HepG2 (cell line): ENCODE results near the gene TMEM225B. TPM values are rescaled to one million over a fixed set of nuclear protein-coding genes. Genes with fewer than 3 reads are reported as not detected.

ENCODE experiments used
- ARID2 ChIP-seq: sonication (generic); formaldehyde crosslinking; IDR thresholded peaks from 2 replicates; pipeline ENCODE4 v1.8.1; 2022; ENCODE audit warnings: mild to moderate bottlenecking, missing genetic modification reagents, borderline replicate concordance
- ATM ChIP-seq: fragments of 450-650 bp; IDR thresholded peaks from 2 replicates; pipeline ENCODE4 v1.7.1; 2017; ENCODE audit warnings: mild to moderate bottlenecking, borderline replicate concordance
- E2F2 ChIP-seq: sonication (generic); formaldehyde crosslinking; IDR thresholded peaks from 2 replicates; pipeline ENCODE4 v1.4.0; 2020; ENCODE audit warnings: missing genetic modification reagents, borderline replicate concordance
- HOXA7 ChIP-seq: sonication (generic); formaldehyde crosslinking; IDR thresholded peaks from 2 replicates; pipeline ENCODE4 v1.8.1; 2022; ENCODE audit warnings: mild to moderate bottlenecking, missing genetic modification reagents, moderate library complexity
- JUNB ChIP-seq: sonication (generic); formaldehyde crosslinking; IDR thresholded peaks from 2 replicates; pipeline ENCODE4 v1.8.0; 2022; ENCODE audit warnings: missing genetic modification reagents, mild to moderate bottlenecking, borderline replicate concordance
- MAFF ChIP-seq: IDR thresholded peaks from 2 replicates; pipeline ENCODE4 v1.6.1; 2011; ENCODE audit warnings: low read depth, low read length, improper control_type of control experiment
- MYNN ChIP-seq: sonication (generic); formaldehyde crosslinking; IDR thresholded peaks from 2 replicates; pipeline ENCODE4 v1.4.0; 2020; ENCODE audit warnings: mild to moderate bottlenecking, low read depth, missing genetic modification reagents
- MZF1 ChIP-seq: sonication (generic); formaldehyde crosslinking; IDR thresholded peaks from 2 replicates; pipeline ENCODE4 v1.8.1; 2023; ENCODE audit warnings: mild to moderate bottlenecking, missing genetic modification reagents, borderline replicate concordance
- SNAPC4 ChIP-seq: sonication (generic); formaldehyde crosslinking; IDR thresholded peaks from 2 replicates; pipeline ENCODE4 v1.4.0; 2020; ENCODE audit warnings: mild to moderate bottlenecking, missing genetic modification reagents
- TARDBP ChIP-seq: sonication (generic); formaldehyde crosslinking; IDR thresholded peaks from 2 replicates; pipeline ENCODE4 v1.8.0; 2022; ENCODE audit warnings: mild to moderate bottlenecking, missing genetic modification reagents
- TEF ChIP-seq: sonication (generic); formaldehyde crosslinking; IDR thresholded peaks from 2 replicates; pipeline ENCODE4 v1.5.0; 2020; ENCODE audit warnings: missing genetic modification reagents
- TRIM22 ChIP-seq: fragments of 450-650 bp; IDR thresholded peaks from 2 replicates; pipeline ENCODE4 v1.6.1; 2017
- XBP1 ChIP-seq: sonication (generic); formaldehyde crosslinking; IDR thresholded peaks from 2 replicates; pipeline ENCODE4 v1.5.0; 2020; ENCODE audit warnings: missing genetic modification reagents
- ZFP1 ChIP-seq: IDR thresholded peaks from 2 replicates; pipeline ENCODE4 v1.6.1; 2016
- ZFP41 ChIP-seq: sonication (generic); formaldehyde crosslinking; IDR thresholded peaks from 2 replicates; pipeline ENCODE4 v1.4.0; 2020; ENCODE audit warnings: mild to moderate bottlenecking, missing genetic modification reagents, borderline replicate concordance
- ZNF556 ChIP-seq: sonication (generic); formaldehyde crosslinking; IDR thresholded peaks from 2 replicates; pipeline ENCODE4 v1.4.0; 2020; ENCODE audit warnings: mild to moderate bottlenecking, missing genetic modification reagents, borderline replicate concordance
- ZNF709 ChIP-seq: sonication (generic); formaldehyde crosslinking; IDR thresholded peaks from 2 replicates; pipeline ENCODE4 v1.5.0; 2020; ENCODE audit warnings: mild to moderate bottlenecking, missing genetic modification reagents
- ZNF792 ChIP-seq: IDR thresholded peaks from 2 replicates; pipeline ENCODE4 v1.6.1; 2016
- ZNF891 ChIP-seq: sonication (generic); formaldehyde crosslinking; IDR thresholded peaks from 2 replicates; pipeline ENCODE4 v1.5.0; 2020; ENCODE audit warnings: mild to moderate bottlenecking, missing genetic modification reagents
- polyA plus RNA-seq, 8 experiments: library from polyadenylated mRNA; depleted of rRNA in 3 of 8; stranded (reverse) in 7 of 8; unstranded in 1 of 8; fragments of >200 nt; fragmentation: Illumina TruSeq in 4 of 8; extraction: Trizol in 4 of 8; gene quantifications; 2 replicates each; pipeline versions ENCODE4 v1.2.1 to v1.2.3, GENCODE V29; 2011 to 2016; ENCODE audit warnings: low read depth in 4 of 8, missing spikeins in 1 of 8, mixed read lengths in 1 of 8; ENCODE audit not compliant: insufficient read depth in 1 of 8
- total RNA-seq, 5 experiments: library from RNA; depleted of rRNA; stranded (reverse); fragments of >200 nt; fragmentation: Illumina TruSeq; extraction: Trizol; gene quantifications; 2 replicates each; pipeline ENCODE4 v1.2.3, GENCODE V29; 2016; ENCODE audit warnings: low read depth in 1 of 5

The TMEM225B gene
- total and polyA plus RNA-seq, 2 of the 13 experiments (the other 11 are each of a cell fraction or from before 2014, with no cell fraction given), result 0.78 to 0.95 TPM

- TF ChIP-seq TRIM22 (no peak), HOXA7 (CRISPR knock-in tag) (no peak), ZFP41 (peak; percentile 67; the same call in 1 of the 2 replicates), ZNF709 (CRISPR knock-in tag) (no peak; the same call in 1 of the 2 replicates), ZFP1 (0 out of 2 replicates have a peak, but pooled peaks have one; percentile 55), MAFF (no peak), TEF (CRISPR knock-in tag) (no peak), ZNF556 (no peak), ATM (no peak), TARDBP (CRISPR knock-in tag) (peak; percentile 82), MZF1 (CRISPR knock-in tag) (no peak), JUNB (CRISPR knock-in tag) (no peak), E2F2 (CRISPR knock-in tag) (no peak), XBP1 (no peak), ZNF792 (CRISPR knock-in tag) (peak; percentile 81; the same call in 1 of the 2 replicates), ZNF891 (CRISPR knock-in tag) (0 out of 2 replicates have a peak, but pooled peaks have one; percentile 83), MYNN (CRISPR knock-in tag) (no peak), ARID2 (CRISPR knock-in tag) (no peak), SNAPC4 (CRISPR knock-in tag) (no peak; the same call in 1 of the 2 replicates)
Measured at GRCh38 chr7:99551767-99552463, 46.2 kb upstream of the TMEM225B start, which contains the start of gene FAM200A (continued).
